Measurements from ENCODE around the gene ATP1A4. TPM values are rescaled to one million over a fixed set of nuclear protein-coding genes. Genes with fewer than 3 reads are reported as not detected.

ATP1A4 gene
- total and polyA plus RNA-seq, 4 donors: 0.06 to 0.09 (median 0.08) TPM; not detected in 1

DNA sequence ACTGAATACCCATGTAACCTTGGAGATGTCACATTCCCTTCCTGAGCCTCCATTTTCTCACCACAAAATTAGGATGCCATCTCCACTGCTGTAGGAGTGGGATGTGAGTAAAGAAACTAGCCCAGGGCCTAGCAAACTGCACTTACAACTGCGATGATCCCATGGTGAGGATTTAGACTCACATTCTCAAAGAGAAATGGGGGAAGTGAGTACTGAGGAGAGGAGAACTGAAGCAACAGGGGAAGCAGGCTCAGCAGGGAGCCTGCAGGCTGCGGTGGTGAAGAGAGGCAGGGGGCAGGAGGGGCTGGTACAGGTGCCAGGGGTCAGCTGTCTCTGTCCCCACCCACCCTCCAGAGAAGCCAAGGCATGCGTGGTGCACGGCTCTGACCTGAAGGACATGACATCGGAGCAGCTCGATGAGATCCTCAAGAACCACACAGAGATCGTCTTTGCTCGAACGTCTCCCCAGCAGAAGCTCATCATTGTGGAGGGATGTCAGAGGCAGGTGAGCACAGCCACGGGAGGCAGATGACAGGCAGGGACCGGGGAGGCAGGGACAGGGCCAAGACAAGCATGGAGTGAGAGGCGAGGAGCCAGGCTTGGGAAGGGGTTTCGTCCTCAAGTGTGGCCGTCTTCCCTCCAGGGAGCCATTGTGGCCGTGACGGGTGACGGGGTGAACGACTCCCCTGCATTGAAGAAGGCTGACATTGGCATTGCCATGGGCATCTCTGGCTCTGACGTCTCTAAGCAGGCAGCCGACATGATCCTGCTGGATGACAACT lies 16.4 kb upstream of the ATP1A4 start:
- peaks cover 0 to 3% (median 0%) of the 10 kb centered on the region in 5 donors for H3K4me1 ChIP-seq (ENCODE audit: control insufficient read depth in 5 of 5, insufficient read depth in 5 of 5, low read length in 5 of 5)
- DNase-seq (no peak), ATAC-seq (ENCODE audit: insufficient read depth, low FRiP score) (no peak)
- no peaks in the 10 kb centered on the region for H3K27me3 ChIP-seq (ENCODE audit: control insufficient read depth in 3 of 3, insufficient read depth in 3 of 3, low read length in 2 of 3)
- WGBS, 2 donors: 85 to 87% methylated on average over 20 of the region's 20 CpGs
- H3K9ac ChIP-seq (ENCODE audit: insufficient read depth in 1 of 2, low read length in 2 of 2): no peak overlapping the region
- TF ChIP-seq, protein P1, sequence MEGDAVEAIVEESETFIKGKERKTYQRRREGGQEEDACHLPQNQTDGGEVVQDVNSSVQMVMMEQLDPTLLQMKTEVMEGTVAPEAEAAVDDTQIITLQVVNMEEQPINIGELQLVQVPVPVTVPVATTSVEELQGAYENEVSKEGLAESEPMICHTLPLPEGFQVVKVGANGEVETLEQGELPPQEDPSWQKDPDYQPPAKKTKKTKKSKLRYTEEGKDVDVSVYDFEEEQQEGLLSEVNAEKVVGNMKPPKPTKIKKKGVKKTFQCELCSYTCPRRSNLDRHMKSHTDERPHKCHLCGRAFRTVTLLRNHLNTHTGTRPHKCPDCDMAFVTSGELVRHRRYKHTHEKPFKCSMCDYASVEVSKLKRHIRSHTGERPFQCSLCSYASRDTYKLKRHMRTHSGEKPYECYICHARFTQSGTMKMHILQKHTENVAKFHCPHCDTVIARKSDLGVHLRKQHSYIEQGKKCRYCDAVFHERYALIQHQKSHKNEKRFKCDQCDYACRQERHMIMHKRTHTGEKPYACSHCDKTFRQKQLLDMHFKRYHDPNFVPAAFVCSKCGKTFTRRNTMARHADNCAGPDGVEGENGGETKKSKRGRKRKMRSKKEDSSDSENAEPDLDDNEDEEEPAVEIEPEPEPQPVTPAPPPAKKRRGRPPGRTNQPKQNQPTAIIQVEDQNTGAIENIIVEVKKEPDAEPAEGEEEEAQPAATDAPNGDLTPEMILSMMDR (IDR thresholded peaks at IDR 0.05; ENCODE audit: control extremely low read depth, extremely low read depth): no peak
- H3K9me3 ChIP-seq (ENCODE audit: control insufficient read depth in 4 of 4, insufficient read depth in 3 of 4, low read length in 3 of 4): no peaks in the 10 kb centered on the region
- no peak overlapping the region for H3K27ac ChIP-seq (ENCODE audit: low read depth in 1 of 2, low read length in 1 of 2)
- H3K4me3 ChIP-seq: no peak overlapping the region
- no peaks in the 10 kb centered on the region for H3K36me3 ChIP-seq (ENCODE audit: control insufficient read depth in 4 of 4, insufficient read depth in 4 of 4, low read length in 4 of 4)

DNA sequence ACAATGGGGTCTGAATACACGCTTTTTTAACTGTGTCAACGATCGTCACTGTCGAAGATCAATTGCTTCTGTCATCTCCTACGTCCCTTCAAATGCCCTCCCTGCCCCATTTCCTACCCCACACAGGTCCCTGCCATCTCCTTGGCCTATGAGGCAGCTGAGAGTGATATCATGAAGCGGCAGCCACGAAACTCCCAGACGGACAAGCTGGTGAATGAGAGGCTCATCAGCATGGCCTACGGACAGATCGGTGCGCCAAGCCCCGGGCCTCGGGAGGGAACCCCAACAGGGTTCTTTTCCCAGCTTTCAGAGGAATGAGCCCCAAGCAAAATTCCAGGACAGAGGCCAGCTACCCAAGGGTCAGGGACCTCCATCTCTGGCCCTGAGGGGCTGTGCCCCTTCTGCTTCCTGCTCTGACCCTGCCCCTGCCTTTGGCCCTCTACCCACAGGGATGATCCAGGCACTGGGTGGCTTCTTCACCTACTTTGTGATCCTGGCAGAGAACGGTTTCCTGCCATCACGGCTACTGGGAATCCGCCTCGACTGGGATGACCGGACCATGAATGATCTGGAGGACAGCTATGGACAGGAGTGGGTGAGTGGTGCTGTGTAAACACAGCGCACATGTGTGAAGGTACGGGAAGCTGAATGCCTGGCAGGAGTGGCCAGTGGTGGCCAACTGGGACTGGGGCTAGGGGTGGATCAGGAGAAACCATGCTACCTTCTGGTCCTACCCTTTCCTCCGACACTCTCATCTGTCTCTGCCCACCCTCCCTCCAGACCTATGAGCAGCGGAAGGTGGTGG lies 15.1 kb upstream of the ATP1A4 start:
- no peak overlapping the region for H3K4me3 ChIP-seq
- DNase-seq: no peak
- no peak overlapping the region for H3K27ac ChIP-seq (ENCODE audit: low read depth in 1 of 2, low read length in 1 of 2)
- no peaks in the 10 kb centered on the region for H3K9me3 ChIP-seq (ENCODE audit: control insufficient read depth in 4 of 4, insufficient read depth in 3 of 4, low read length in 3 of 4)
- no peaks in the 10 kb centered on the region for H3K36me3 ChIP-seq (ENCODE audit: control insufficient read depth in 4 of 4, insufficient read depth in 4 of 4, low read length in 4 of 4)
- peaks cover 0 to under 1% (median 0%) of the 10 kb centered on the region in 5 donors for H3K4me1 ChIP-seq (ENCODE audit: control insufficient read depth in 5 of 5, insufficient read depth in 5 of 5, low read length in 5 of 5)
- no peak overlapping the region for H3K9ac ChIP-seq (ENCODE audit: insufficient read depth in 1 of 2, low read length in 2 of 2)
- no peak for ATAC-seq (ENCODE audit: insufficient read depth, low FRiP score)
- TF ChIP-seq, protein P1 (IDR thresholded peaks at IDR 0.05; ENCODE audit: control extremely low read depth, extremely low read depth): no peak
- WGBS, 2 donors: 91% methylated on average over 22 of the region's 22 CpGs
- H3K27me3 ChIP-seq (ENCODE audit: control insufficient read depth in 3 of 3, insufficient read depth in 3 of 3, low read length in 2 of 3): no peaks in the 10 kb centered on the region

DNA sequence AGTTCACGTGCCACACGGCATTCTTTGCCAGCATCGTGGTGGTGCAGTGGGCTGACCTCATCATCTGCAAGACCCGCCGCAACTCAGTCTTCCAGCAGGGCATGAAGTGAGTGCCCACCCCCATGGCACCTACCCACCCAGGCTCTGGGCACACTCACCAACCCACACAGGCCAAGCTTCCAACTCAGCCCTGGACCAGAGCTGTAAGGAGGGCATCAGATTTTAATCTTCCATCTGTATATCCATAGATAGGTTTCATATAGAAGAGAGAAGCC lies 14.5 kb upstream of the ATP1A4 start:
- no peaks in the 10 kb centered on the region for H3K36me3 ChIP-seq (ENCODE audit: control insufficient read depth in 4 of 4, insufficient read depth in 4 of 4, low read length in 4 of 4)
- no peaks in the 10 kb centered on the region for H3K9me3 ChIP-seq (ENCODE audit: control insufficient read depth in 4 of 4, insufficient read depth in 3 of 4, low read length in 3 of 4)
- H3K4me3 ChIP-seq: no peak overlapping the region
- H3K27ac ChIP-seq (ENCODE audit: low read depth in 1 of 2, low read length in 1 of 2): no peak overlapping the region
- no peak overlapping the region for H3K9ac ChIP-seq (ENCODE audit: insufficient read depth in 1 of 2, low read length in 2 of 2)
- ATAC-seq (ENCODE audit: insufficient read depth, low FRiP score) (no peak), DNase-seq (no peak)
- TF ChIP-seq, protein P1 (IDR thresholded peaks at IDR 0.05; ENCODE audit: control extremely low read depth, extremely low read depth): no peak
- no peaks in the 10 kb centered on the region for H3K4me1 ChIP-seq (ENCODE audit: control insufficient read depth in 5 of 5, insufficient read depth in 5 of 5, low read length in 5 of 5)
- no peaks in the 10 kb centered on the region for H3K27me3 ChIP-seq (ENCODE audit: control insufficient read depth in 3 of 3, insufficient read depth in 3 of 3, low read length in 2 of 3)
- WGBS, 2 donors: 93 to 99% methylated on average over 5 of the region's 5 CpGs

All from lung (tissue), 12 donors.